K562 (cell line): ENCODE results near the gene C19orf44. TPM values are rescaled to one million over a fixed set of nuclear protein-coding genes. Genes with fewer than 3 reads are reported as not detected.

Experiments
- ATAC-seq: fragments of 200-7000 bp; cut with Tn5 transposase; 3 replicates; pipeline ENCODE4 v1.9.1; 2020; ENCODE audit warnings: moderate library complexity
- BruUV-seq: library from RNA; stranded (reverse); fragments of 400-500 nt; replicated peaks from 2 replicates; lab custom pipeline; 2021; lab: Mats Ljungman, UMichigan
- CTCF ChIA-PET: fragments of 300-600 bp; formaldehyde crosslinking; extraction: SDS; loops from one replicate; lab custom pipeline; 2021; ENCODE audit warnings: low intra/inter-chr PET ratio; lab: Yijun Ruan, JAX
- POLR2A ChIA-PET: fragments of 300-600, 350-650 bp; sonication (Branson Sonifier 250); formaldehyde crosslinking; extraction: SDS; loops from one replicate; lab custom pipeline; 2021; ENCODE audit warnings: antibody characterized with exemption, inconsistent platforms; lab: Yijun Ruan, JAX
- DNase-seq, 4 experiments: peaks; one replicate each; pipeline versions ENCODE4 v3.0.0 to v3.0.0-alpha.2; 2011 to 2018; ENCODE audit warnings: low spot score in 3 of 4, mixed read lengths in 3 of 4; ENCODE audit errors: extremely low read depth in 1 of 4
- FAIRE-seq: peaks from 2 replicates; lab custom pipeline; 2011; peaks lifted over from hg19 to GRCh38; lab: Jason Lieb, UNC
- H2AFZ ChIP-seq: 2 replicates; pipeline ENCODE4 v1.6.0; 2011; ENCODE audit warnings: low read depth, low read length, control low read depth, inconsistent platforms
- H3K27ac ChIP-seq: fragments of 200-600 bp; 3 replicates; pipeline ENCODE4 v1.8.0; 2011; ENCODE audit warnings: low read depth, mild to moderate bottlenecking, control low read depth, inconsistent platforms, low read length, moderate library complexity, mixed read lengths; ENCODE audit errors: extremely low read depth
- H3K27me3 ChIP-seq, 2 experiments: fragments of 300-600 bp in 1 of 2; 2 replicates in 1 of 2; 3 replicates in 1 of 2; pipeline versions ENCODE4 v1.6.0 to v1.8.0; 2011; ENCODE audit warnings: inconsistent platforms in 2 of 2, low read length in 2 of 2, mild to moderate bottlenecking in 1 of 2, mixed read lengths in 1 of 2, moderate library complexity in 1 of 2; ENCODE audit not compliant: control insufficient read depth in 2 of 2, insufficient read depth in 2 of 2
- H3K36me3 ChIP-seq: fragments of 300-600 bp; 3 replicates; pipeline ENCODE4 v1.8.0; 2011; ENCODE audit warnings: mild to moderate bottlenecking, low read length, inconsistent platforms; ENCODE audit not compliant: control insufficient read depth, insufficient read depth
- H3K4me1 ChIP-seq, 2 experiments: fragments of 200-600 bp in 1 of 2; replicated peaks in 1 of 2; 2 replicates in 1 of 2; 3 replicates in 1 of 2; pipeline versions ENCODE4 v1.5.1 to v1.8.0; 2011; ENCODE audit warnings: inconsistent platforms in 2 of 2, low read length in 2 of 2, mild to moderate bottlenecking in 1 of 2, mixed read lengths in 1 of 2, moderate library complexity in 1 of 2; ENCODE audit not compliant: control insufficient read depth in 2 of 2, insufficient read depth in 2 of 2
- H3K4me2 ChIP-seq: 2 replicates; pipeline ENCODE4 v1.6.1; 2011; ENCODE audit warnings: low read length, control low read depth, inconsistent platforms, mixed read lengths; ENCODE audit not compliant: insufficient read depth
- H3K4me3 ChIP-seq: fragments of 200-600 bp; sonication (generic), shearing (Covaris generic); 2 replicates; pipeline ENCODE4 v1.5.1; 2016; ENCODE audit warnings: control low read depth, inconsistent platforms
- H3K79me2 ChIP-seq: fragments of 200-600 bp; 3 replicates; pipeline ENCODE4 v1.8.0; 2011; ENCODE audit warnings: low read length, inconsistent platforms; ENCODE audit not compliant: control insufficient read depth, insufficient read depth
- H3K9ac ChIP-seq, 2 experiments: 2 replicates each; pipeline versions ENCODE4 v1.6.0 to v1.6.1; 2011; ENCODE audit warnings: low read depth in 2 of 2, low read length in 2 of 2, control low read depth in 1 of 2, inconsistent platforms in 1 of 2, mild to moderate bottlenecking in 1 of 2, mixed read lengths in 1 of 2; ENCODE audit not compliant: insufficient read depth in 1 of 2
- H3K9me1 ChIP-seq: one replicate; pipeline ENCODE4 v1.6.0; 2011; ENCODE audit warnings: inconsistent platforms, mild to moderate bottlenecking, low read length, moderate library complexity; ENCODE audit not compliant: control insufficient read depth, insufficient read depth
- H3K9me3 ChIP-seq: replicated peaks from 2 replicates; pipeline ENCODE4 v1.5.1; 2011; ENCODE audit warnings: low read depth, low read length, inconsistent platforms; ENCODE audit not compliant: control insufficient read depth, insufficient read depth
- H4K20me1 ChIP-seq: replicated peaks from 2 replicates; pipeline ENCODE4 v1.6.1; 2011; ENCODE audit warnings: low read length, inconsistent platforms, mixed read lengths; ENCODE audit not compliant: control insufficient read depth, insufficient read depth
- E2F1 ChIP-seq: sonication (generic); formaldehyde crosslinking; IDR thresholded peaks from 2 replicates; pipeline ENCODE4 v1.8.1; 2023; ENCODE audit warnings: mild to moderate bottlenecking, missing genetic modification reagents, moderate library complexity
- GMEB1 ChIP-seq: fragments of 250-450 bp; sonication (Bioruptor Pico); IDR thresholded peaks from 2 replicates; pipeline ENCODE4 v1.4.0; 2020; ENCODE audit warnings: mild to moderate bottlenecking
- MECOM ChIP-seq: fragments of 250-450 bp; sonication (Bioruptor Pico); IDR thresholded peaks from 2 replicates; pipeline ENCODE4 v1.8.0; 2022; ENCODE audit warnings: inconsistent platforms
- TBP ChIP-seq: optimal IDR thresholded peaks from 2 replicates; pipeline ENCODE3; 2011; ENCODE audit warnings: low read depth, low read length, improper control_type of control experiment
- WGBS: fragments of 100-300 bp; shearing (Covaris generic); methylation state at CpG from one replicate; pipeline ENCODE4 v1.1.6; 2016; ENCODE audit warnings: low coverage, mixed read lengths; ENCODE audit not compliant: insufficient coverage; ENCODE audit errors: missing lambda C conversion rate; 5-methylcytosine and 5-hydroxymethylcytosine counted together
- in situ Hi-C: fragments of 300-500 bp; cut with MboI; formaldehyde crosslinking; loops from 4 replicates; pipeline ENCODE4 v1.15.0; 2018; ENCODE audit warnings: inconsistent platforms, mixed read lengths
- intact Hi-C: fragments of 100-400 bp; cut with micrococcal nuclease; formaldehyde crosslinking; loops from 2 replicates; pipeline ENCODE4 v1.14.2; 2022
- polyA plus RNA-seq, 8 experiments: library from polyadenylated mRNA; depleted of rRNA in 4 of 8; stranded (reverse) in 5 of 8; unstranded in 3 of 8; fragments of >200 nt; fragmentation: Nextera tagmentation in 2 of 8; fragmentation: Illumina TruSeq in 1 of 8; extraction: Ambion mirVana in 2 of 8; extraction: Trizol in 1 of 8; gene quantifications; 2 replicates each; pipeline versions ENCODE4 v1.2.1 to v1.2.3, GENCODE V29; 2011 to 2014; ENCODE audit warnings: inconsistent platforms in 1 of 8, missing spikeins in 1 of 8
- total RNA-seq, 7 experiments: library from RNA; depleted of rRNA in 6 of 7; stranded (reverse); fragments of >200 nt in 6 of 7; fragmentation: Illumina TruSeq in 2 of 7; extraction: Trizol in 2 of 7; gene quantifications; 2 replicates each; pipeline versions ENCODE4 v1.2.1 to v1.2.3, GENCODE V29; 2011 to 2021; ENCODE audit warnings: low replicate concordance in 1 of 7

Gene C19orf44
- total and polyA plus RNA-seq, 9 of the 15 experiments (the other 6 are each of a cell fraction or from before 2014, with no cell fraction given) = 0.41 to 7.7 (median 3.5) TPM

GRCh38 chr19:16516381-16516780, 20.2 kb downstream of the C19orf44 start:
- WGBS = 84% methylated on average over 15 of the region's 15 CpGs
- Histone ChIP-seq H4K20me1 (peaks cover 9% of the 10 kb centered on the region; the same call in 1 of the 2 replicates), H2AFZ (no peak overlapping the region), H3K27me3 (no peaks in the 10 kb centered on the region), H3K9me1 (no peaks in the 10 kb centered on the region), H3K27ac (no peak overlapping the region), H3K9ac (no peak overlapping the region), H3K9me3 (no peaks in the 10 kb centered on the region), H3K4me3 (no peak overlapping the region), H3K36me3 (peaks cover 73% of the 10 kb centered on the region), H3K4me2 (no peak overlapping the region), H3K4me1 (peaks cover 0 to 14% of the 10 kb centered on the region in 2 experiments; a peak in 1 of 5 replicates), H3K79me2 (no peaks in the 10 kb centered on the region)
- intact Hi-C loops (no loop called here), in situ Hi-C loops (no loop called here)
- no peak for DNase-seq
- FAIRE-seq = no peak
- no peak for TF ChIP-seq MECOM (CRISPR knock-in tag)
- no peak for TF ChIP-seq E2F1 (CRISPR knock-in tag)
- TF ChIP-seq GMEB1 (CRISPR knock-in tag) = no peak
- TF ChIP-seq TBP = no peak
- CTCF ChIA-PET = no interaction called here
- POLR2A ChIA-PET = interaction anchor here (0.6 to 1.6 kb wide), 2 partner anchors 17 to 112 kb away, joined by 3 to 4 read pairs; partner anchors contain the start of gene MED26
- no peak for ATAC-seq
- no TSS peak for BruUV-seq
